IPS-NIHi7 (cell line): Measurements from ENCODE around the gene ELF1.
A peak's percentile ranks its signal among the peaks of the same experiment; 100 is the strongest.

Experiments used
- DNase-seq: peaks from one replicate; pipeline ENCODE4 v3.0.0; 2012; ENCODE audit warnings: mixed read lengths; ENCODE audit errors: extremely low spot score

The ELF1 gene

DNA sequence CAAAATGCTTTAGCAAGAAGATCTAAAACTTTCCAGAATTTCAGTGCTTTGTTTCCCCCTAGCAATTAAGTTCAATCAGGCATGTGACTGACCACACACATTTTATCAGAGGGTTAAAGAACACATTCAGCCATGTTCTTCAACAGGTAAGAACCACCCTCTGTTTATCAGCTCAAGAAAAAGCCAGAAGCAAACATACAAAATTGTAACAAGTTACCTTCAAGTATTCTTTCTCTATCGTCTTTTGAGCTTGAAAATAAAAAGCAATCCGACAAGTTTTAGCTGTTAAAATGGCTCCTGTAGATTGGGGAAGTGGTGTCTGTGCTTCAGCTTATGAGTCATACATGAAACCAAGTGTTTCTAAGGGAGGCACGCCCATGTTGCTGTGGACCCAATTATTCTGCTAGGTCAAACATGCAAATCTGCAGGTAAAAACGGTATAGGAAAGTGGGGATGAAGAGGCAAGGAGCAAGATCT, at the start of gene ELF1:
TSS of gene ELF1 (minus strand) at position 306 of the 477 bp plus-strand sequence. CDS start 37,262 bp downstream, outside the sequence.
- DNase-seq: peak; percentile 30

DNA sequence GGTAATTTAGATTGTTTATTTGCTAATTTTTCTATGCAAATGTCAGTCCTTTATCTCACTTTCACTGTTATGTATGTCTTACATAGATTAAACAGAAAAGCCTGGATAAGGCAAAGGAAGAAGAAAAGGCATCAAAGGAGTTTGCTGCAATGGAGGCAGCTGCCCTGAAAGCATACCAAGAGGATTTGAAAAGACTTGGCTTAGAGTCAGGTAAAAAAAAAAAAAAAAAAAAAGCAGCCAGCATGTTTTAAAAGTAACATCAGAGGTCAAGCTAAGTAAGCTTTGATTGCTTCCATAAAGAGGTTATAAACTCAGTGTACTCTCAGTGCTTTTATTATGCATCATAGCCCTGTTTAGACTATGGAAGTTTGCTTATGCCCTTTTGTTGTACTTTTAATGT, 46.0 kb upstream of the ELF1 start:
- DNase-seq: no peak

DNA sequence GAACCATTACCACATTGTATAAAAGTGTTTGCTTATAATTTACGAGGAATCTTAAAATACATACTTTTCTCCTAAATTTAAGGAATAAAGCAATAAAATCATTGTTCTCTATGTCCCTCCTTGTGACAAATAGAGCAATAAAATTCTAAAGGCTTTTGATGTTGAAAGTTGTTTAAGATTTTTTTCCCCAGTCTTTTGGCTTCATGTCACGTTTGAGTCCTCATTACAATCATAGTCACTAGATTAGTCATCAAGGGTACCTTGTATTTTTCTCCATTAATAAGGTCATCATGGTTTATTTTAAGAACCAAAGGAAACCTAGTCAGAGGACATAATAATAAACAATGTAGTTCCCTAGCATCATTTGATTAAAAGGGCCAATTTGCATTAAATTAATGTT, 45.4 kb upstream of the ELF1 start:
- DNase-seq: no peak

DNA sequence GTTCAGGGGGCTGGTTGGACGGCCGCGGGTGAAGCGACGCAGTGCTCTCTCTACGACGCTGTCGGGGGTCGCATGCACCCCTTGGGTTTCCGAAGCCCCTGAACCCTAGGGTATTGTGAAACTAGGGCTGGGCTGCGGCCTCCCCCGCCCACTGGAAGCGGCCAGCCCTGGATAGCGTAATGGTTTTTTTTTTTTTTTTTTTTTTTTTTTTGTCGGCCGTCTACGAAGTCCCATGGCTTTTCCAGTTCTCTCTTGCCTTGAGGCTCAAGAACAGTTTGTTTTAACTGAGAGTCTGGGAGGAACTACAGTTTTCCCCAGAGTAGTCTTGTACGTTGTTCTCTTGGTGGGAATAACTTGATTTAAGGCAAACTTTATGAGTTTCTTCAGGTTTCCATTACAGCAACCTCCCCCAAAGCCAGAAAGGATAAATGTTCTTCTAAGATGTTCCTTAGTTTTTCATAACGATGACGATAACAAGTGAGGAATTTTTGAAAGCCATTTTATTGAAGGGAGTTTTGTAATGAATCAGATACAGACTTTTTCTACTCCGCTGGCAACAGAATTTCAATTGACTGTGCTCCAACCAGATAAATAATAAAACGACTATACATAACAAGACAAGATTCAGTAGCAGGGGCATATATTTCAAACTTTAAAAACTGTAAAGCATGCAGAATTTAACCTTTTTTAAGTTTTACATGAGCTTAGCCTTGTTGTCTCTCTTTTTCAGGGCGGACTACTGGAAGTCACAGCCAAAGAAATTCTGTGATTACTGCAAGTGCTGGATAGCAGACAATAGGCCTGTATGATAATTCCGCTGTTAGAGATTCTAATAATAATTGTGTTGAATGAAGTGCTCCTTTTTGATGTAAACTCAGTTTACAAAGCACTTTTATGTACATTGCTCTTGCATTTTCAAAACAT, 43.1 kb upstream of the ELF1 start:
- DNase-seq: no peak

DNA sequence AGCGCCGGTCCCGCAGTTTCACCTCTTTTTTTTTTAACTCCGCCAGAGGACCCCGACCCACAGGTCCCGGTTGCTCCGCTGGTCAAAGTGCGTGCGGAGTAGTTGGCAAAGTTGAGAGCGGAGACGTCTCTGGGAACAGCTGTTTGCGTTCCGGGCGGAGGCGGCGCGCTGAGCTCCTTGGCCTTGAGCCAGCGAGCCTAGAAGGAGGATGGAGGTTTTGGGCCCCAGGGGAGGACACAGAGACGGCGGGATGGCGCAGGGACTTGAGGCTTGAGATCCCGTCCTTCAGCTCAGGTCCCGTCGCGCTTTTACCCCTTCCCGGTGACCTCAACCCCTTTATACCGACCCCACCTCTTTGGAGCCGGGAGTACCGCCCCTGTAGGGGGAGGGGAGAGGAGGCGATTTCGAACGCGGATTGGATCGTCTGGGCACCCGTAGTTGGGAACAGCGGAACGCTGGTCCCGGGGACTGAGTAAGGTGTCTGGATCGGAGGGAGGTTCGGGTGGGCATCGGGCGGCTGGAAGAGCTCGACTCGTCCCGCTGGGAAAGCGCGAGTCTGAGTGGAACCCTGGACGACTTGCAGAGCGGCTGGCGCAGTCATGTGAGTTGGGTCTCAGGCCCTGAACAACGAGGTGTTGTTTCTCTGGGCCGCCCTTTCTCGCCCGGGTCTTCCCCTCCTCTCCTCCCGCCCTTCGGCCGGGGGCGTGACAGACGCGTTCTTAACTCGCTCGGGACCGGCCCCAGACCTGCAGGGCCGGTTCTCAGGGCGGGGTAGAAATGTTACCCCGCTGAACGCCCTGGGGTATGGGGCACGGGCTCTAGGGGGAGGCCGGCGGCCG, 42.2 kb upstream of the ELF1 start, which contains the start of gene WBP4:
TSS of gene WBP4 (plus strand) at position 435 of the 839 bp plus-strand sequence. CDS start at position 600, 165 bp downstream.
- peak; percentile 88 for DNase-seq

DNA sequence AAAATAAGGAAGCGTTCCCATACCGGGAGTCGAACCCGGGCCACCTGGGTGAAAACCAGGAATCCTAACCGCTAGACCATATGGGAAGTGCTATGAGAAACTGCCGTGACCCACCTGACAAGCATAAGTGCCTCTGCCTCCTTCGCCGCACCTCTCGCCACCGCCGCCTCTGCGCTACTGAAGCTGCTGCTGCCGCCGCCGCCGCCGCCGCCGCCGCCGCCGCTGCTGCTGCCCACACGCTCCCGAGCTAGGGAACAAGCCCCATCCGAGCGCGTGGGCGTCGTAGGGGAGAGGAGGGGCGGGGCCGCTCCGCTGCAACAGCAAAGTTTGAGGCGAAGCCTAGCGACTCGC, 41.6 kb upstream of the ELF1 start:
- DNase-seq: peak; percentile 60

DNA sequence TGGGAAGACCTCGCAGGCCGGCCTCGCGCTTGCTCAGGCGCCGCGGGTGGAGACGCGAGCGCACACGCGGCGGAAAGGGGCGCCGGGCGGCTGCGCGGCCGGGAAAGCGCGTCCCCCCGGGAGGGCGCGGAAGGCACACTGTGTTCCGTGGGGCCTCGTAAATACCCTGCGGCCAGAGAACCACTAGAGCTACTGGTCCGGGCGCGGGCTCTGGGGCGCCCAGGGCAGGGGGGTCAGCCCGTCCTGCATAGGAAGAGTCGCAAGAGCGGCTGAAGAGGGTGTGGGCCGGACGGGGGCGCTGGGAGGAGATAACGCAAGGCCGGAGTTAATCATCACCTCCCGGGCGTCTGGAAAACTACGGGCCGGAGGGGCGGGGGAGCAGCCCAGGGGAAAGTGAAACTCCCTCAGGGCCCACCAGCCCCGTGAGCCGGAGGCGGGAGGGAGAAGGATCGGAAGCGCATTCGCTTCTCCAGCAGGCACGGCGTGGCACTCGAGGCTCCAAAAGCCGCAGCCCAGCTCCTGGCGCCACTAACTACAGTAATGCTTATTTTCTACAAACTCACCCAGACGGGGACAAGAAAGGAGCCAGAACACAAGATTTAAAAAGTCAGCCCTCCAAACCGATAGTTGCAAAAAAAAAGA, 41.1 kb upstream of the ELF1 start:
- DNase-seq: peak; percentile 81

DNA sequence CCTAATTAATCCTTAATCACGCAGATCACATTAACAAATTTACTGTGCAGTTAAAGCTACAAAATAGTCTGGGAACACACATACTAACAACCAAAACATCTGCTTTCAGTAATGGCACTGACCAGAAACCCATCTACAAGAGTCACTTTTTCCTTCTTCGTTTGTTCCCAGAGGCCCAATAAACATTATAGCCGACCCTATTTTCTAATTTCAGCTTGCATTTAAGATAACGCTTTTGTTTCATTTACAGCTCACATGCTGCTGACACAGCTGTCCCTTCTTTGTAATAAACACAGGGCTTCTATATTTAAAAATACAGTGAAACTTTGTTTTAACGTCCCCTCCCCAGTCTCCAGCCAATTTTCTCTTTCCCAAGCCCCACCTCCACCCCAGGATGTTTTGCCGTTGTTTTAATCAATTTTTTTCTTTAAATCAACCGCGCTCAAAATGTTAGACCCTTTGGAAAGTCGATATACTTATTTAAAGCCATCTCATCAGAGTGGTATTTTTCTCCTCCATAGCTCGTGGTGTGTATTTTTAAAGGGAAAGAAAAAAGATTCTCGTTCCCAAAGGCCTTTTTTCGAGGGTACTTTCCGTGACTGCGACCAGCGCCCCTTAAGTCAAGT, 40.5 kb upstream of the ELF1 start:
- DNase-seq: no peak

DNA sequence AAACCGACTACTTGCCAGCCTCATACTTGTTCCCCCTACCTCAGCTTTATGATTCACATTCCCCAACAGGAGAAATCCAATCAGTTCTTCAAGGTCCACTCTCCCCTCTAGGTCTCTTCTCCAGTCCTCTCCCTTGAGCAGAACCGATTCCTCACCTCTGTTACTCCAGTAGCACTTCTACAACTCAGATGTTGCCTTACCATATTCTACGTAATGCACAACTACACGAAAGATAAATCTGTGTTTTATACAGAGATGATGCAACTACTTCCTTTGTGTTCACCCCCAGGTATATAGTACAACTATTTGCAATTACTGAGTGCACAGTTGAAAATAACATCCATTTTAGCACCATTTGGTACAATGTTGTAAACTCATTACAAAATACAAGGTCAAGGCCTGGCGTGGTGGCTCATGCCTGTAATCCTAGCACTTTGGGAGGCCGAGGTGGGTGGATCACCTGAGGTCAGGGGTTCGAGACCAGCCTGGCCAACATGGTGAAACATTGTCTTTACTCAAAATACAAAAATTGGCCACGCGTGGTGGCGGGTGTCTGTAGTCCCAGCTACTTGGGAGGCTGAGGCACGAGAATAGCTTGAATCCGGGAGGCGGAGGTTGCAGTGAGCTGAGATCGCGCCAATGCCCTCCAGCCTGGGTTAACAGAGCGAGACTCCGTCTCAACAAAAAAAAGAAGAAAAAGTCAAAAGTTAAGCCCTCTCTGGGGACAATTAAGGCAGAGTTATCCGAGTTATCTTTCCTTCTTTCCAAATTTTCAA, 39.4 kb upstream of the ELF1 start:
- DNase-seq: no peak

DNA sequence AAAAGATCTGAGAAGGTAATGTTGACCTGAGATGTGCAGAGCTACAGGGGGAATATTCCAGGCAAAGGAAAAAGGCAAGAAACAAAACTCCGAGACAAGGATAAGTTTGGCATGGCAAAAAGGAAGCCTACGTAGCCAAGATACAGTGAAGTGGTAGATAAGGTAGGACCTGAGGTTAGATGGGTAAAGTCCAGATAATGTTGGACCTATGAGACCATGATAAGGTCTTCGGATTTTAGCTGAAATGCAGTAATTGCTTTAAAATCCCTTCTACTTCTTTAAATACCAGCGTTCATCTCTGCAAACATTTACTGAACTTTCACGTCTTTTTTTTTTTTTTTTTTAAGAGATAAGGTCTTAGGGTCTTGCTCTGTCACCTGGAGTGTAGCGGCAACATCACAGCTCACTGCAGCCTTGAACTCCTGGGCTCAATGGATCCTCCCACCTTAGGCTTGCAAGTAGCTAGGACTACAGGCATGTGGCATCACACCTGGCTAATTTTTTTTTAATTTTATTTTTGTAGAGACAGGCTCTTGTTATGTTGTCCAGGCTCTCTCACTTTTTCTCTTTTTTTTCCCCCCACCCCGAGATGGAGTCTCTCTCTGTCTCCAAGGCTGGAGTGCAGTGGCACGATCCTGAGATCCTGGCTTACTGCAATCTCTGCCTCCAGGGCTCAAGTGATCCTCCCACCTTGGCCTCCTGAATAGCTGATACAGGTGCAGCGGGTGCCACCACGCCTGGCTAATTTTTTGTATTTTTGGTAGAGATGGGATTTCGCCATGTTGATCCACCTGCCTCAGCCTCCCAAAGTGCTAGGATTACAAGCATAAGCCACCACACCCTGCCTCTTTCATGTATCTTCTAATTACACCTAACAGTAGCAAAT, 38.0 kb upstream of the ELF1 start:
- no peak for DNase-seq

DNA sequence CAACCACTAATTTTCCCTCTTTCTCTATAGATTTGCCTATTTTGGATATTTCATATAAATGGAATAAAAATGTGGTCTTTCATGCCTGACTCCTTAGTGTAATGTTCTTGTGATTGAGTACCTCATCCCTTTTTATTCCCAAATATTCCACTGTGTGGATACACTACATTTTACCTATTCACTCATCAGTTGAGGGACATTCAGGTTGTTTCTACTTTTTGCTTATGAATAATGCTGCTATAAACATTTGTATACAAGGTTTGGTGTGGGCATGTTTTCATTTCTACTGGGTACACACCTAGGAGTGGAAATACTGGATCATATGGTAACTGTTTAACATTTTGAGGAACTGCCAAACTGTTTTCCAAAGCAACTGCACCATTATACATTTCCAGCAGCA, 37.1 kb upstream of the ELF1 start:
- DNase-seq: no peak

DNA sequence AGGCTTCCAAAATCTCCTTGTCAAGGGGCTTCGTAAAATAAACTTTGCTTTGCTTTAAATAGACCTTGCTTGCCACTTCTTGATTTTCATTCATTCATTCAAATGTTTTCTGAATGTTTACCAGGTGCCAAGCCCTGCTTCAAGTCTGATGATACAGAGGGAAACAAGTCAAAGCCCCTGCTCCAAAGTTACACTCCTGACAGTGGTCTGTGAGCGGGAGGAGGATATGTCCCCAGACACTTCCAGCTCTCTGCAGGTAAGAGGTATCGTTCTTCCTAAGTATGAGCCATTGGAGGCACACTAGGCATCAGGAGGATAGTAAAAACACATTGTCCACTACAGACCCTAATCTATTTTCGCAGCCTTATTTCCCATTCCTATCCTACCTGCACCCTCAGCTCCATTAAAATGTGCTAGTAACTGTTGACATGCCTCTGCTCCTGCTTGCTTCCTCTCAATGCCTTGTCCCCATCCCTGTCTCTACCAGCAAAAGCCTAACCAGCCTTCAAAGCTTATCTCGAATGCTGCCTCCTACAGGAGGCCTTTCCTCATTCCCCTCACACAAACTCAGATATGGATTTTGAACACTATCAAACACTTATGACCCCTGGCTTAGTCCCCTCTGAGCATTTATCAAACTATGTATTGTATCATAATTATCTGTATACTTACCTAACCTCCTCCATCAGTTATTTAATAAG, 36.0 kb upstream of the ELF1 start:
- DNase-seq: peak; percentile 31

DNA sequence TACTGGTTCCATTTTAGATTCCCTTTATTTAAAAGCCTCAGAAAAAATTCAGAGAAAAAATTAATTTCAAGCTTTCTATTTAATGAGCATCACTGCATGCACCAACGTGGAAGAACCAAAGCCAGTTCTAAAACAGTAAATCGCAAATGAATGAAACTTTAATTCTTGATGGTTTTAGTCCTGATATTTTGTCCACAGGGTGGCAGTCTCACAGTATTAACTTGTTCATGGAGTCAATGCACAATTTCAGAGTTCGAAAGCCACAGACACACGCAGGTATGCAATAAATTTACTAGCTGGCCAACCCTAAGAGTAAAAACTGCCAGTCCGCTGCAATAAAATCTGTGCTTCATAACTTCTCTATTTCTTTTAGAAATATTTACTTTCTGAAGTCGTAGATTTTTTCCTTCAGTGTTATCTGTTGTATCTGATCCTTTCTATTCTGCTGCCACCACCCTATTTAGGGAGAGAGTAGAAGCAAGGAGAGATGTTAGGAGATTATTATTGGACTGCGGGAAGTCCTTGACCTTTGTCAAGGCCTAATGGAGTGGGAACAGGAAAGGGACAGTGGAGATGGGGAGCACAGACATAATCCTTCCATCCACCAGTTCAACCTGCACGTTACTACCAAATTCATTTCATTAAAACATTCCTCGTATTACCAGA, 35.2 kb upstream of the ELF1 start:
- DNase-seq: peak; percentile 14

DNA sequence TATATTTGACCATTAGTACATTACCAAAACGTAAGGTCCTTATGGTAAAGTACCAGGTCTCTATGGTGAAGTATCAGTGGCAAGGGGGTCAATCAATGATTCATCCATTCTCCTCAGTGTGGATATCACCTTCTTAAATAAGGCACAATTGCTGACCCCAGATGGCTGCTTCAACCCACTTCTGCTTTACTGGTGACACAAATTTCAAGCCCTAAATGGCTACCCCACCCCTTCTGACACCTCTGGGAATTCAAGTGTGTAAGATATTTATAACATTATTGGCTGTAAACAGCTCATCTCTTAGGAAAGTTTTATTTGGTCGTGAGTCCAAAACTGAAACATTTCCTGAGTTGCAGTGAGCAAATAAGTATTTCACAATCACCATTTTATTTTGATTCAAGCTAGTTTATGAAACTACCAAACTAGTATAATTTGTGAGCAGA, 34.3 kb upstream of the ELF1 start:
- DNase-seq: no peak

DNA sequence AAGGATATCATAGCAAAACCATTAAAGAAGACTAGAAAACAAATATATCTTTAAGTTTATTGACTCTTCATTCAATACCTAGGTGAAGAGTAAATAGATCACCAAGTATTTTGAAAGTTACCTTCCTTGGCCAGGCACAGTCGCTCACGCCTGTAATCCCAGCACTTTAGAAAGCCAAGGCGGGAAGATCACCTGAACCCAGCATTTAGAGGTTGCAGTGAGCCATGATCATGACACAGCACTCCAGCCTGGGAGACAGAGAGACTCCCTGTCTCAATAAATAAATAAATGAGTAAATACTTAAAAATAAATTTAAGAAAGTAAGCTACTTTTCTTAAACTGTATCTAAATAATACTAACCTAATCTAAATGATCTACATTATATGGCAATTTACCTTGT, 33.3 kb upstream of the ELF1 start:
- no peak for DNase-seq

DNA sequence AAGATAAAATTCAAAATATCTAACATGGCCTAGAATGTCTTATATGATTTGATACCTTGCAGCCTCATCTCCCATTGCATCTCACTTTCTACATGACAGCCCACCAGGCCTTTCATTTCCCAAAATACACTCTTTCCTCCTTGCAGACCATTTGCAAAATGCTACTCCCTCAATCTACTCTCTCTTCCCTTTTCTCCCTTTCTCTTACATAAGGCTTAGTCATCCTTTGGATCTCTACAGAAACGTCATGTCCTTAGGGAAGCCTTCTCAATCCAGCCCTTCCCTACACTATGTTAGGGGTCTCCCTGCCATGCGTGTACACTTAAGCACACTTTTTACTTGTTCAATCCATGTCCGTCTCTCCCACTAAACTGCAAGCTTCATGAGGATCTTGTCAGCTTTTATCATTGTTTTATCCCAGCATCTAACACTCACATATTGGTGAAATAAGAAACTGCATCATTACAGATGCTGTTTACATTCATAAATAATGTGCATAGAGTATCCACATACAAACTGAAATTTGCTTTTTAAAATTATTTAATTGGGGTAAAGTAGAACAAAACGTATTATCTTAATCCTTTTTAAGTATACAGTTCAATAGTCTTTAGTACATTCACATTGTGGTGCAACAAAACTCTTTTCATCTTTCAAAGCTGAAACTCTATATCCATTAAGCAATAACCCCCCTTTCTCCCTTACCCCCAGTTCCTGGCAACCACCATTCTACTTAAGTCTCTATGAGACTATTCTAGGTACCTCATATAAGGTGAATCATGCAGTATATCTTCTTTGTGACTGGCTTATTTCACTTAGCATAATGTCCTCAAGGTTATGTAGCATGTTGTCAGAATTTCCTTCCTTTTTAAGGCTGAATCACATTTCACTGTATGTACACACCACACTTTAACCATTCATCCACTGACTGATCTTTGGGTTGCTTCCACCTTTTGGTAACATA, 30.6 kb upstream of the ELF1 start:
- no peak for DNase-seq

DNA sequence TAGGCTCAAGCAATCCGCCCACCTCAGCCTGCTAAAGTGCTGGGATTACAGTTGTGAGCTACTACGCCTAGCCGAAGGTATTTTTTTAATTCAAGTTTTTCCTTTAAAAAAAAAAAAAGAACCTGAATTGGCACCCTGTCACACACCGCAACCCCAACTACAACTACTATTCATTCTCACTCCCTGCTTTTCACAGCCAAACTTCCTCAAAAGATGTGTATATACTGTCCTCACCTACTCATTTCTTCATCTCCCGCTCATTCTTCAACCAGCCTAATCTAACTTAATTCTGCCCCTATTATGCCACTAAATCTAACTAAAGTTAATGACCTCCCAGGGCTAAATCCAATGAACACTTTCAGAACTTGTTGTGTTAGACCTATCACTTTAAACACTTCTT, 29.5 kb upstream of the ELF1 start:
- DNase-seq: no peak
